Endothelial cell of umbilical vein (primary cell): Measurements from ENCODE around the gene DRC1. TPM values are rescaled to one million over a fixed set of nuclear protein-coding genes. Genes with fewer than 3 reads are reported as not detected.

Experiments used
- BruUV-seq: library from RNA; stranded (reverse); fragments of 400-500 nt; replicated peaks from 2 replicates; lab custom pipeline; 2021; lab: Mats Ljungman, UMichigan
- CTCF ChIA-PET: fragments of 300-600, 350-600 bp; sonication (Branson Sonifier 250); formaldehyde crosslinking; loops from one replicate; lab custom pipeline; 2021; ENCODE audit warnings: antibody characterized with exemption, inconsistent platforms; lab: Charles Lee
- POLR2A ChIA-PET: fragments of 300-600, 350-600 bp; sonication (Branson Sonifier 250); formaldehyde crosslinking; loops from one replicate; lab custom pipeline; 2021; ENCODE audit warnings: antibody characterized with exemption, inconsistent platforms; lab: Charles Lee
- DNase-seq: peaks from one replicate; pipeline ENCODE4 v3.0.0-alpha.2; 2011; ENCODE audit warnings: low read depth, low spot score
- FAIRE-seq: peaks from 2 replicates; lab custom pipeline; 2011; peaks lifted over from hg19 to GRCh38; lab: Jason Lieb, UNC
- H2AFZ ChIP-seq: 2 replicates; pipeline ENCODE4 v1.6.0; 2012; ENCODE audit warnings: low read depth, low read length, control low read depth, inconsistent platforms
- H3K27ac ChIP-seq: 2 replicates; pipeline ENCODE4 v1.5.1; 2011; ENCODE audit warnings: low read depth, mild to moderate bottlenecking, control low read depth, low read length, moderate library complexity; ENCODE audit not compliant: insufficient read depth
- H3K27me3 ChIP-seq, 2 experiments: 2 replicates each; pipeline versions ENCODE4 v1.6.0 to v1.6.1; 2011; ENCODE audit warnings: low read length in 2 of 2, mixed read lengths in 1 of 2; ENCODE audit not compliant: control insufficient read depth in 2 of 2, insufficient read depth in 2 of 2
- H3K36me3 ChIP-seq, 2 experiments: 2 replicates in 1 of 2; 3 replicates in 1 of 2; pipeline ENCODE4 v1.5.1; 2011; ENCODE audit warnings: low read length in 2 of 2, mild to moderate bottlenecking in 1 of 2, moderate library complexity in 1 of 2; ENCODE audit not compliant: control insufficient read depth in 2 of 2, insufficient read depth in 2 of 2; ENCODE audit errors: extremely low read depth in 1 of 2
- H3K4me1 ChIP-seq: 3 replicates; pipeline ENCODE4 v1.5.1; 2011; ENCODE audit warnings: mild to moderate bottlenecking, low read length; ENCODE audit not compliant: control insufficient read depth, insufficient read depth; ENCODE audit errors: extremely low read depth
- H3K4me2 ChIP-seq: 2 replicates; pipeline ENCODE4 v1.6.1; 2011; ENCODE audit warnings: low read length, control low read depth, mixed read lengths; ENCODE audit not compliant: insufficient read depth
- H3K4me3 ChIP-seq, 3 experiments: fragments of 200-600 bp in 1 of 3; sonication (generic), shearing (Covaris generic) in 1 of 3; replicated peaks in 1 of 3; 2 replicates each; pipeline ENCODE4 v1.5.1; 2011 to 2016; ENCODE audit warnings: control low read depth in 3 of 3, low read length in 3 of 3, mild to moderate bottlenecking in 2 of 3, inconsistent platforms in 1 of 3, low read depth in 1 of 3, moderate library complexity in 1 of 3; ENCODE audit not compliant: insufficient read depth in 1 of 3
- H3K79me2 ChIP-seq: 2 replicates; pipeline ENCODE4 v1.6.0; 2012; ENCODE audit warnings: low read length, inconsistent platforms; ENCODE audit not compliant: control insufficient read depth, insufficient read depth
- H3K9ac ChIP-seq: replicated peaks from 2 replicates; pipeline ENCODE3; 2011; ENCODE audit warnings: low read length, control low read depth; ENCODE audit not compliant: insufficient read depth; ENCODE audit errors: extremely low read depth
- H3K9me1 ChIP-seq: replicated peaks from 3 replicates; pipeline ENCODE4 v1.6.0; 2011; ENCODE audit warnings: mild to moderate bottlenecking, low read length; ENCODE audit not compliant: control insufficient read depth, insufficient read depth; ENCODE audit errors: extremely low read depth
- H3K9me3 ChIP-seq: replicated peaks from 2 replicates; pipeline ENCODE4 v1.5.1; 2012; ENCODE audit warnings: low read length, inconsistent platforms; ENCODE audit not compliant: control insufficient read depth, insufficient read depth
- H4K20me1 ChIP-seq: replicated peaks from 2 replicates; pipeline ENCODE3; 2011; ENCODE audit warnings: mild to moderate bottlenecking, low read length; ENCODE audit not compliant: control insufficient read depth, insufficient read depth; ENCODE audit errors: extremely low read depth
- EZH2 ChIP-seq: IDR thresholded peaks from 2 replicates; pipeline ENCODE4 v1.6.1; 2012; ENCODE audit warnings: borderline replicate concordance, low read depth, mild to moderate bottlenecking, moderate library complexity, low read length, inconsistent platforms; ENCODE audit not compliant: severe bottlenecking
- FOS ChIP-seq: IDR thresholded peaks from 2 replicates; pipeline ENCODE4 v1.6.1; 2011; ENCODE audit warnings: mild to moderate bottlenecking, low read length, moderate library complexity, borderline replicate concordance; ENCODE audit not compliant: insufficient read depth
- GATA2 ChIP-seq: IDR thresholded peaks from 2 replicates; pipeline ENCODE4 v1.7.0; 2011; ENCODE audit warnings: low read depth, mild to moderate bottlenecking, moderate library complexity, mixed read lengths, low read length; ENCODE audit not compliant: insufficient read length, insufficient read depth
- JUN ChIP-seq: IDR thresholded peaks from 2 replicates; pipeline ENCODE4 v1.6.1; 2011; ENCODE audit warnings: borderline replicate concordance, low read depth; ENCODE audit not compliant: insufficient read length, insufficient read depth
- MYC ChIP-seq: IDR thresholded peaks from one replicate; pipeline ENCODE4 v1.6.1; 2011; ENCODE audit warnings: mild to moderate bottlenecking, low read depth, low read length
- POLR2A ChIP-seq: IDR thresholded peaks from 2 replicates; pipeline ENCODE4 v1.6.1; 2012; ENCODE audit warnings: low read depth, mild to moderate bottlenecking, control low read depth, low read length
- POLR2AphosphoS5 ChIP-seq: IDR thresholded peaks from 2 replicates; pipeline ENCODE4 v1.6.1; 2012; ENCODE audit warnings: low read depth, mild to moderate bottlenecking, control low read depth, low read length, moderate library complexity; ENCODE audit not compliant: insufficient read depth
- dilution Hi-C: fragments of 300-500 bp; cut with MboI; formaldehyde crosslinking; loops from one replicate; pipeline ENCODE4 v1.15.0; 2019; ENCODE audit warnings: low sequenced_read_pairs; ENCODE audit not compliant: extremely low pct_ligation_motif_present
- intact Hi-C: fragments of 100-400 bp; cut with micrococcal nuclease; formaldehyde crosslinking; loops from one replicate; pipeline ENCODE4 v1.10.0; 2022
- polyA plus RNA-seq, 4 experiments: library from polyadenylated mRNA; depleted of rRNA in 3 of 4; stranded (reverse) in 3 of 4; unstranded in 1 of 4; fragments of >200 nt; gene quantifications; 2 replicates each; pipeline versions ENCODE4 v1.2.1 to v1.2.3, GENCODE V29; 2011 to 2012; ENCODE audit warnings: missing spikeins in 1 of 4
- total RNA-seq: library from RNA; stranded (reverse); gene quantifications from 2 replicates; pipeline ENCODE4 v1.2.3, GENCODE V29; 2021
- TF ChIP-seq, protein P1 (sequence below), 2 donors: IDR thresholded peaks; 1 replicate in 1 of 2; 2 replicates in 1 of 2; pipeline ENCODE4 v1.5.1; 2011; ENCODE audit warnings: low read length in 2 of 2, mild to moderate bottlenecking in 2 of 2, moderate library complexity in 2 of 2, control low read depth in 1 of 2, inconsistent platforms in 1 of 2, low read depth in 1 of 2; ENCODE audit not compliant: insufficient read depth in 1 of 2; ENCODE audit errors: extremely low read depth in 1 of 2
- TF ChIP-seq, protein P2 (sequence below): IDR thresholded peaks from 2 replicates; pipeline ENCODE4 v1.6.1; 2011; ENCODE audit not compliant: insufficient read depth, insufficient read length

Gene DRC1
- total and polyA plus RNA-seq, 2 donors (not counting 3 experiments of a cell fraction or from before 2014, with no cell fraction given): 0.44 TPM; not detected in 1

DNA sequence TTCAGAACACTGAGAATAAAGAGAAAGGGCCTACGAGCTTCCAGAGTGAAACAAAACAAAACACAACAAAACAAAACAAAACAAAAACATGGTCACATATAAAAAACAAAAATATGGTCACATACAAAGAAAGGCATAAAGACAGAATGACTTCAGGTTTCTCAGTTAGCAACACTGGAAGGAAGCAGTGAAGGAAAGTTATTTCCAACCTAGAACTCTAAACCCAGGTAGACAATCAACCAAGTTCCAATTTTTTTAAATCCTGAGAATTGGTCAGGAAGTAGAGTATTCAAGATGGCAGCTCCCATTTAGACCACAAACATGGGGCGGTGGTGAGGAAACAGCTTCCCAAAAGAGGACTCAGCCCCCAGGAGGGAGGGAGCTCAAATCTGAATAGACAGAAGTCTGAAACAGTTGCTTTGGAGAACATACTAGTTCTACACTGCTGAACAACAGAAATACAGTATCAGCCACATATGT lies 9.1 kb downstream of the DRC1 start:
- no peak for TF ChIP-seq GATA2
- TF ChIP-seq, protein P1, sequence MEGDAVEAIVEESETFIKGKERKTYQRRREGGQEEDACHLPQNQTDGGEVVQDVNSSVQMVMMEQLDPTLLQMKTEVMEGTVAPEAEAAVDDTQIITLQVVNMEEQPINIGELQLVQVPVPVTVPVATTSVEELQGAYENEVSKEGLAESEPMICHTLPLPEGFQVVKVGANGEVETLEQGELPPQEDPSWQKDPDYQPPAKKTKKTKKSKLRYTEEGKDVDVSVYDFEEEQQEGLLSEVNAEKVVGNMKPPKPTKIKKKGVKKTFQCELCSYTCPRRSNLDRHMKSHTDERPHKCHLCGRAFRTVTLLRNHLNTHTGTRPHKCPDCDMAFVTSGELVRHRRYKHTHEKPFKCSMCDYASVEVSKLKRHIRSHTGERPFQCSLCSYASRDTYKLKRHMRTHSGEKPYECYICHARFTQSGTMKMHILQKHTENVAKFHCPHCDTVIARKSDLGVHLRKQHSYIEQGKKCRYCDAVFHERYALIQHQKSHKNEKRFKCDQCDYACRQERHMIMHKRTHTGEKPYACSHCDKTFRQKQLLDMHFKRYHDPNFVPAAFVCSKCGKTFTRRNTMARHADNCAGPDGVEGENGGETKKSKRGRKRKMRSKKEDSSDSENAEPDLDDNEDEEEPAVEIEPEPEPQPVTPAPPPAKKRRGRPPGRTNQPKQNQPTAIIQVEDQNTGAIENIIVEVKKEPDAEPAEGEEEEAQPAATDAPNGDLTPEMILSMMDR (IDR thresholded peaks at IDR 0.05; ENCODE audit: extremely low read depth in 1 of 2, insufficient read depth in 1 of 2, low read depth in 1 of 2, low read length in 2 of 2): no peak
- no peak for TF ChIP-seq FOS
- no peak for TF ChIP-seq EZH2
- no peak for TF ChIP-seq MYC
- TF ChIP-seq JUN: no peak
- TF ChIP-seq, protein P2, sequence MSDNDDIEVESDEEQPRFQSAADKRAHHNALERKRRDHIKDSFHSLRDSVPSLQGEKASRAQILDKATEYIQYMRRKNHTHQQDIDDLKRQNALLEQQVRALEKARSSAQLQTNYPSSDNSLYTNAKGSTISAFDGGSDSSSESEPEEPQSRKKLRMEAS: no peak
- TF ChIP-seq POLR2A: no peak
- TF ChIP-seq POLR2AphosphoS5: no peak
- Histone ChIP-seq H3K36me3 (no peaks in the 10 kb centered on the region), H3K79me2 (no peaks in the 10 kb centered on the region), H3K4me1 (no peaks in the 10 kb centered on the region), H3K4me3 (no peak overlapping the region), H3K9me3 (no peaks in the 10 kb centered on the region), H3K27me3 (peaks cover 1 to 7% of the 10 kb centered on the region in 2 experiments), H3K4me2 (no peak overlapping the region), H2AFZ (no peak overlapping the region), H3K9me1 (no peaks in the 10 kb centered on the region), H4K20me1 (no peaks in the 10 kb centered on the region), H3K27ac (no peak overlapping the region), H3K9ac (no peak overlapping the region)
- DNase-seq: no peak
- no peak for FAIRE-seq
- CTCF ChIA-PET: no interaction called here
- POLR2A ChIA-PET: no interaction called here
- intact Hi-C loops (no loop called here), dilution Hi-C loops (no loop called here)
- no TSS peak for BruUV-seq
